Right renal pelvis (tissue), 4 donors: Measurements from ENCODE around the gene MAFG. TPM values are rescaled to one million over a fixed set of nuclear protein-coding genes. Genes with fewer than 3 reads are reported as not detected.

ENCODE experiments used
- DNase-seq, 4 donors: peaks; one replicate each; pipeline ENCODE4 v3.0.0-alpha.2; 2013; ENCODE audit warnings: low read depth in 4 of 4, low spot score in 3 of 4, missing footprints in 1 of 4
- polyA plus RNA-seq, 4 donors: library from polyadenylated mRNA; unstranded; fragments of 120-200 nt; gene quantifications; one replicate each; pipeline ENCODE4 v1.2.1, GENCODE V29; 2013; ENCODE audit not compliant: insufficient read length in 4 of 4

Gene MAFG
- polyA plus RNA-seq, 4 donors, result 12.3 to 12.6 (median 12.3) TPM

DNA sequence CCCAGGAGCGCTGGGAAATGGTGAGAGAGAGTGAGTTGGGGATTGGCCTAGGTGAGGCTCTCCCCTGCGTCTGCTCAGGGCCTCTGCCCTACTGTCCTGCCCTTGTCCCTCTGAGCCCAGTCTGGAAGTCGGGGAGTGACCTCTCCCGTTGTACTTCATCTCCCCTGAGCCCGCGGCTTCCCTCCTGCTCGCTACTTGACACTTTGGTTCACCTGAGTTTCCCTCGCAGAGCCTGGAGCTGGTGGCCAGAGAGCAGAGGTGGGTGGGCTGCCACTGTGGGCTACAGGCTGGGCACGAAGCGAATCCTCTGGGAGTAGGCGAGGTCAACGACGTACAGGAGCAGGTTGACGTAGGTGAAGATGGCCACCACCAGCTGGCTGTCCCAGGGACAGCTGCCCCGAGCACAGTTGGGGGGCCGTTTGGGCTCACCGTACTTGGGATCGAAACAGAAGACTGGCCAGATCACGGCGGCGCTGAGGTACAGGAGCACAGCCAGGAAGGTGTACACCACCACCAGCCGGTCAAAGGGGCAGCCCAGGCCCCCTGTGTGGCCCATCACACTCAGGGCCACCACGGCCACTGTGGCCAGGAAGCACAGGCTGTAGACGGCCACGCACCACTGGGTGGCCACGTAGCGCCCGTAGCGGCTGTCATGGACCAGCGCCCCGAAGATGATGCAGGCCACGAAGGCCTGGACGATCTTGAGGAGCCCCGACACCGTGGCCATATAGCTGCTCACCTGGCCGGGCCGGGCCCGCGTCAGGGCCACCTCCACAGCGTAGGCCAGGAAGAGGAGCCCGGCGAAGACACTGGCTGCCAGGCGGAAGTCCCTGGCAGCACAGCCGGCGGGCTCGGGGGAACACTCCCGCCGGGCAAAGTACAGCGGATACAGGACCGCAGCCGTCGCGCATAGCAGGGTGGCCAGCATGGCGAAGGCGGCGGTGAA is 13.3 kb upstream of the MAFG start:
- no peak for DNase-seq

DNA sequence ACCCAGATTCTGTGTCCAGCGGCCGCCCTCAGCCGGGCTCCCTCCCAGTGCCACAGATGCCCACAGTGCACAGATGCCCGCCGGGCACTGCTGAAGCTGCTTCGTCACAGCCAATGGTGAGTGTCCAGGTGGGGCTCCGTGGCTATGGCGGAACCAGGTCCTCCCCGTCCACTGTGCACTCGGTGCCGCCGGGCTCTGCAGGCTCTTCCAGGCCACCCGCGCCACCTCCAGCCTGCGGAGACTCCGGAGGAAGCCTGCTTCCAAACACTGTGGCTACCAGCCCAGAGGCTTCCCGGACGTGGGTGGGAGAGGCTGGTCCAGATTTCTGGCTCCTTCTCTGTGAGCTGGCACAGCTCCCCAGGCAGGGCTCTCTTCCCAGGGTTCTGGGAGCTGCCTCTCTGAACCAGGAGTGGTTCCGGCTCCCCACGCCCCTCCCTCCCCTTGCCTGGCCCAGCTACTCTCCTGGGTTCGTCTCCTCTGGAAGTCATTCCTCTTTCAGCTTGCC is 12.4 kb upstream of the MAFG start:
- DNase-seq, result no peak

DNA sequence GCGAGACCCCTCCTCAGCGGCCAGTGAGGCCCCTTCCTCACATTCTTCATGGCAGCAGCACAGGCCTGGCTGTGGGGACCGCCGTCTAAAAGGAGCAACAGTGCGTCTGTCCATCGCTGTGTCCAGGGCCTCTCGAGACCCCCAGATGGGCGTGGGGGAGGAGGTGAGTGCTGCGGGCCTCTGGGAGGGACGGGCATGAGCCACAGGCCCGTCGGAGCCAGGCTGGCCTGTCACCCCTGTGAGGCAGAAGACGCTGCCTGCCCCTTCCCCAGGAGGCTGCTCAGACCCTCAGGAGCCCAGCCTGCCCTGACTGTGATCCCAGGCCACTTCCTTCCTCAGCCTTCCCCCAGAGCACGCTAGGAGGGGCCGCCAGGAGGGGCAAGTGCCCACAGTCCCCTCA is 11.7 kb upstream of the MAFG start:
- no peak for DNase-seq

DNA sequence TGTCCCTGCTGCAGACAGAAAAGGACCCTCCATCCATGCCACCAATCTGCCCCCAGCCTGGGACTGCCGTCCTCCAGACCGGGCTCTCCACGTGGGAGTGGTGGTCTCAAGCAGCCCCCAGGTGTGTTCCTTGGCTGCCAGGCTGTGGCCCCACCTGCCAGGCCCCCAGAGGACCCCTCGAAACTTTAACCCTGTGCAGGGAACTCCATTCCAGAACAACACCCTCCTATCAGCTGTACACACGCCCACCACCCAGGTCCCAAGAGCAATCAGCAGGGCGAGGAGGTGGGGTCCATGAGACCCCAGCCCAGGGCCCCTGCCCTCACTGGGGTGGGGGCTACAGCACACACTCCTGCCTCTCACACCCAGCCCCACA is 8.2 kb upstream of the MAFG start:
- no peak for DNase-seq

DNA sequence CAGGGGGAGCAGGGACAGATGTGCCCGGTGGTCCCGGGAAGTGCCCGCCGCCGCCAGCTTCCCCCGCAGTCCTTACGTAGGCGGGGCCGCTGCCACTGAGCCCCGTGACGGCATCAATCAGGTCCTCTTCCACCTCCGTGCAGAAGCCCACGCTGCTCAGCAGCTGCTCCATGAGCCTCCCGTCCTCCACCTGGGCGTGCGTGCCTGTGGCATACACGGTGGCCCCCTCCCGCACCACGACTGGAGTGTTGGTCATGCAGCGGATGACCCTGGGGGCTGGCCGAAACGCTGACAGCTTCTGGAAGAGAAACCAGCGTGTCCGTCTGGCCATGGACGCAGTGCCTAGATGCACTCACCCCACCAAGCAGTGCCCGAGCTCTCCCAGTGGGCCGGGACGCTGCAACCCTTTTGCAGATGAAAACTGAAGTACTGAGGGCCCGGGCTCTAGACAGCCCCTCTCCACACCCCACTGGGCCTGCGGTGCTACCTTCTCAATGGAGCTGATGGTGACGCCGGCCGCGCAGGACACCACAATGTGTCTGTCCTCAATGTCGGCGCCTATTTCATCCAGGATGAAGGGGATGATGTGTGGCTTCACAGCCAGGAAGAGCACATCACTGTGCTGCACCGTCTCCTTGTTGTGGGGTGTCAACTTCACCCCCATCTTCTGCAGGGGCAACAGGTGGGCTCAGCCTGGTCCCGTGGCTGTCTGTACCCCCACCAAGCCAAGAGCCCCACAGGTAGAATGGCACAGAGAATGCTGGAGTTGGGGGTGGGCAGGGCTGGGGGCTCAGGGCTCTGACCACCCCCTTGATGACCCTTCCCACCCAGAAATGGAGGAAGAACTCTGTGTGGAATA is 7.5 kb upstream of the MAFG start:
- DNase-seq, result no peak

DNA sequence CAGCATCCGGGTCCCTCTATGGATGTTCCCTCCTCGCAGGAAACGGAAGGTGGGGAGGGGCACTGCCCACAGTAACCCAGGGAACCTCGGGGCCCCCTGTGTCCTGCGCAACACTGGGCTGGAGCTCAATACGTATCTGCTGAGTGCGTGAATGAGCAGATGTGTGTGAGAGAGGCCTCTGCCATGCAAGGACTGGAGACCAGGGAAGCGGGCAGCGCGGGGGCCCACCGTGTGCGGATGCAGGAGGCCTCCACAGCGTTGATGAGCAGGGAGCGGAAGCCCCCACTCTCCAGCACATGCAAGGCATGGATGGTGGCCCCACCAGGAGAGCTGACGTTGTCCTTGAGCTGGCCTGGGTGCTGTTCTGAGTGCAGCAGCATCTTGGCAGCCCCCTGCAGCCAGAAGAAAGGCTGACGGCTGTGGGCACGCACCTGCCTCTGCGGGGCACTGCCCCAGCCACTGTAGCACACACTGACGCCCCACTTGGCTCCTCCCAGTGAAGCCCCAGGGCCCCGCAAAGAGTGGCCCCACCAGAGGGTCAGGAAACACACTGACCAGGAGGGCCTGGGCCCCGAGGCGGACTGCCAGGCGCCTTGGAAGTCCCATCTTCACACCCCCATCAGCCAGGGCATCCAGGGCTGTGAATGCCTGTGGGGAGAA is 6.7 kb upstream of the MAFG start:
- no peak for DNase-seq

GRCh38 chr17:81933178-81933699 is 5.7 kb upstream of the MAFG start:
- no peak for DNase-seq

DNA sequence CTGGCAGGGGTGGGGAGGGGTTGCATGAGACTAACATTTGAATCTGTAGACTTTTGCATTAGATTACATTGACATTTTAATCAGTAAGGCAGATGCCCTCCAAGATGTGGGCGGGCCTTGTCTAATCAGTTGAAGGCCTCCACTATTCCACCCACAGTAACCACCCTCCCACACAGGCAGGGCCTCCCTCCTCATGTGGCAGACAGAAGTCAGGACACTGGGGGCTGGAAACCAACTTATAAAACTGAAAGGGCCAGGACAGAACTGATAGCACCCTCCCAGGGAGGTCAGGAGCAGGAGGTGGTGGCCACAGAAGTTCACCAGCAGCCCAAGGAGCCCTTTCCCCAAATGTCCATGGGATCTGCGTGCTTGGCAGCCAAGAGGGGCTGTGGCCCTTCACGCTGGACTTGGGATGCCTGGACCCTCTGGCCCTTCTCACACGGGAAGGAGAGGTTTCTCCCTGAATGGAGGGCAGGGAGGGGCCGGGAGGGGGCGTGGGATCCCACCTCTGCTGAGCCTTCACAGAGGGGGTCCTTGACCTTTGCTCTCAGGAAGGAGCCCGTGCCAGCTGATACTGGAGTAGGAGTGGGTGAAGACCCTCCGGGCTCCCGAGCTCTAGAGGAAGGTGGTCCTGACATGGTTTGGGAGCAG is 4.9 kb upstream of the MAFG start:
- DNase-seq, result no peak

DNA sequence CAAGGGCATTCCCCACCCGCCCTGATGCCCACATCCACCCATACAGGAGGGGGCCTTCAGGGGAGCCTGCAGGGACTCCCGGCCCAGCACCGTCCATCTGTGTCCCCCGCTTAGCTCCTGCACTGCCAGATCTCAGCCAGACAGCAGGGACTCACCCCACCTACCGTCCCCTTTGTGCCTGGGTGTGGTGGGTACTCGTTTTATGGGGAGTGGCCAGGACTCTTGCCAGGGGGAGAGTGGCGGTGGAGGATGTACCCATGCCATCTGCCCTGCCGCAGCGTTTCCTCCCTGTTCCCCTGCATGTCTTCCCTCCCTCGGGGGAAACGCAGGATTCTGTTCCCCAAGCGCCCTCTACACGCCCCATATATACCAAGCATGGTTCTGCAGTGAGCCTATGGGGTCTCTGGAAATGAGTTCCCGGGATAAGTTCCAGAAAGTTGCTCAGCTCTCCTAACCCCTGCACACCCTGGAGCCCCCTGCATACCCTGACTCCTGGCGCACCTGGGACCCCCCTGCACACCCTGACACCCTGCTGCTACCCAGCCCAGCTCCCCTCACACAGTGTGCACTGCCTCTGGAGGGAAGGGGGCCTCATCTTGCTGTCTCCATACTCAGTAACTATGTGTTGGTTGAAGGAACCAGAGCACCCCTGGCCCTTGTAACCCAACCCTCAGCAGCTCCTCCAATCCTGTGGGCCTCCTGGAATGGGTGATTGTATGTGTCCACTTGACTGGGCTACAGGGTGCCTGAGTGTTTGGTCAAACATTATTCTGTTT is 4.2 kb upstream of the MAFG start:
- DNase-seq, result no peak

GRCh38 chr17:81931189-81931556 is 3.6 kb upstream of the MAFG start:
- DNase-seq, result no peak

- DNase-seq, result no peak
Measured at GRCh38 chr17:81930142-81931125, 2.9 kb upstream of the MAFG start.

DNA sequence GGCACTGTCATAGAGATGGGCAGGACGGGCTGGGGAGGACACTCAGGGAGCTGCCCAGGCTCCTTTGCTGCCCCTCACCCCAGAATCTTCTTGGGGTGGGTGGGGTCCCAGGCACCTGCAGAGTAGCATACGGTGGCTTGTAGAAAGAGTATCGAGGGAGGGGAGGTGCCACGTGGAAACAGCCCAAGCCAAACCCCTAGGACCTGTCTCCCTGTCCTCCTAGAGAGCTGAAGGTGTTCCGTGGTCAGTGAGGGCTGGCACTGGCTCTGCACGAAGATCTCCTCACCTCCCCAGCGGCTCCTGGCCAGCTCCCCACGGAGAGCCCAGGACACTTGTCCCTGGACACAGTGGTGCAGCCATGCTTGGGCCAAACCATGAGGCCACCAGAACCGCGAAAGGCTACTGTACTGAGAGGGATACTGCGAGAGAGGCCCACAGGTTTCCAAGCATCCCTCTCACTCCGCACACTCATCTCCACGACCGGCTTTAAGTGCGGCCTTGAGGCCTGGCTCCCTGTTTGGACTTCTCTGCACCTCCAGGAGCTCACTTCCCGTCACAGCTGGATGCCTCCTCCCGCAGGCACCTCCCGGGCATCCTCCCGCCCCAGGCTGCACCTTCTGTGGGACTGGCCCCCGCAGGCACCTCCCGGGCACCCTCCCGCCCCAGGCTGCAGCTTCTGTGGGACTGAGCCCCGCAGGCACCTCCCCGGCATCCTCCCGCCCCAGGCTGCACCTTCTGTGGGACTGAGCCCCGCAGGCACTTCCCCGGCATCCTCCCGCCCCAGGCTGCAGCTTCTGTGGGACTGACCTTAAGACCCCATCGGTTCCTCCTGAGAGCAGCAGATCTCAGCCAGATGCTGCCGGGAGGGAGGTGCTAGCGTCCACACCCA is 2.0 kb upstream of the MAFG start:
- no peak for DNase-seq

- DNase-seq, result no peak
Measured at GRCh38 chr17:81928544-81929252, 1.2 kb upstream of the MAFG start.

DNA sequence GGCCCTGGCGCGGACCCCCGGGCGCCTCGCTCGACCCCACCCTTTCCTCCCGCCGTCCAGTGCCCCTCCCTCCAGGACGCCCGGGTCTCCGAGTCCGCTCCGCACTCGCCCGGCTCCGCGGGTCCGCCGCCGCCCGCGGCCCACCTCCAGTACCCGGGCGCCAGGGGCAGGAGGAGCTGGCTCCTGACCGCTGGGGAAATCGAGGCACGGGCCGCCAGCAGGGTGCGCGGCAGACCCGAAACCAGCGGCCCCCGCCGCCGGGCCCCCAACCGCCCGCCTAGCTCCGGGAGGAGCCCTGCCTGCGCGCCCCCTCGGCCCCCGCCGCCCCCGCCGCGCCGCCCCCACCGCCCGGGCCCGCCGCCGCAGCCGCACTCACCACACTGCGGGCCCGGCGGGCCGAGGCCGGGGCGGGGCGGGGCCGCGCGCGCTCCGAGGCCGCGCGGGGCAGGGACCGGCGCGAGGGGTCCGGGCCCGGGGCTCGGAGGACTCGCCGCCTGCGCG is 333 bp downstream of the MAFG start:
- DNase-seq, result no peak

DNA sequence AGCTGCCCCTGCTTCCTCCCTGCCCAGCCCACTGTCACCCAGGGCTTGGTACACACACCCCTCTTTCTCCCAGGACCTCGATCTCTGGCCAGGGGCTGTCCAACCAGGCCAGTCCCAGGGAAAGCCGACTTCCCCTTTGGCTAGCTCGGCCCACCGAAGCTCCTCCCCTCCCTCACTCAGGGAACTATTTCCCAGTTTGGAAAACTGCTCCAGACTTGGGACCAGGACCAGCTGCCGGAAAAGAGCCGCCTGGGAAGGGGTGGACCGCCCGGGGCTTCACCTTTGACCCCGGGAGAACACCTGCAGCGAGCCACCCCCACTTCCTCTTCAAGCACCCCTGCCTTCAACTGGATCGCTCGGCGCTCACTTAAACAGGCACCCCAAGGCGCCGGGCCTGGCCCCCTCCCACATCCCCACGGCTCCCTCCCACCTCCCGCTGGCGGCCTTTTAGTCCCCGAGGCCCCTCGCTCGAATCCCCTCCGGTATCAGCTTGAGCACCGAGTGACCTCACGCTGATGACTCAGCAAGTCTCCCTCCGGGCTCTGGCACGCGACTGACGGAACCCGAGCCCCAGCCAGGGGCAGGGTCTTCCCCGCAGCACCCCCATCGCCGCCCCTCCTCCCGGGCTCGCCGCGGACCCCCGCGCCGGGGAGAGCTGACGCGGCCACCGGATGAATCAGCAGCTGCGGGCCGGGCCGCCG is 934 bp downstream of the MAFG start:
- no peak for DNase-seq
